Mammary epithelial cell (primary cell): ENCODE data around the gene YWHAQ.

Experiments
- EZH2 ChIP-seq: IDR thresholded peaks from 2 replicates; pipeline ENCODE4 v1.6.1; 2012; ENCODE audit warnings: low read length, inconsistent platforms, borderline replicate concordance
- TF ChIP-seq, protein P1 (sequence below), 2 donors: IDR thresholded peaks in 1 of 2; conservative IDR thresholded peaks in 1 of 2; 2 replicates each; pipeline ENCODE4 v1.5.1; 2011 to 2012; ENCODE audit warnings: inconsistent platforms in 2 of 2, low read length in 2 of 2, mild to moderate bottlenecking in 2 of 2, control low read depth in 1 of 2, low read depth in 1 of 2; ENCODE audit not compliant: insufficient read depth in 1 of 2; ENCODE audit errors: extremely low read depth in 1 of 2

DNA sequence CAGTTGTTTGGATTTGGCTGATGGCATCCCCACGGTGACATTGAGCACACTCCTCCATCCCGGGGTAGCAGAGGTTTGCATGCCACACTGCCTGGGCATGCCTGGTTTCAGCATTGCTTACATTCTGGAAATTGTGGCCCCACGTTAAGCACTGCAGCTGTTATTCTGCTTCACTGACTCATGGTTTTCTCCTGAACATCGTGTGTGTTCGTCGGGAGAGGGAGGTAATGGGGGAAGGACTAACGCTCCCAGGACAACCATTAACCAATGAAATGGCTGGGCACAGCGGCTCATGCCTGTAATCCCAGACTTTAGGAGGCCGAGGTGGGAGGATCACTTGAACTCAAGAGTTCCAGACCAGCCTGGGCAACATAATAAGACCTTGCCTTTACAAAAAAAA lies 28.2 kb upstream of the YWHAQ start:
- TF ChIP-seq, protein P1, sequence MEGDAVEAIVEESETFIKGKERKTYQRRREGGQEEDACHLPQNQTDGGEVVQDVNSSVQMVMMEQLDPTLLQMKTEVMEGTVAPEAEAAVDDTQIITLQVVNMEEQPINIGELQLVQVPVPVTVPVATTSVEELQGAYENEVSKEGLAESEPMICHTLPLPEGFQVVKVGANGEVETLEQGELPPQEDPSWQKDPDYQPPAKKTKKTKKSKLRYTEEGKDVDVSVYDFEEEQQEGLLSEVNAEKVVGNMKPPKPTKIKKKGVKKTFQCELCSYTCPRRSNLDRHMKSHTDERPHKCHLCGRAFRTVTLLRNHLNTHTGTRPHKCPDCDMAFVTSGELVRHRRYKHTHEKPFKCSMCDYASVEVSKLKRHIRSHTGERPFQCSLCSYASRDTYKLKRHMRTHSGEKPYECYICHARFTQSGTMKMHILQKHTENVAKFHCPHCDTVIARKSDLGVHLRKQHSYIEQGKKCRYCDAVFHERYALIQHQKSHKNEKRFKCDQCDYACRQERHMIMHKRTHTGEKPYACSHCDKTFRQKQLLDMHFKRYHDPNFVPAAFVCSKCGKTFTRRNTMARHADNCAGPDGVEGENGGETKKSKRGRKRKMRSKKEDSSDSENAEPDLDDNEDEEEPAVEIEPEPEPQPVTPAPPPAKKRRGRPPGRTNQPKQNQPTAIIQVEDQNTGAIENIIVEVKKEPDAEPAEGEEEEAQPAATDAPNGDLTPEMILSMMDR (conservative IDR thresholded peaks at IDR 0.05 in 1 of 2, IDR thresholded peaks at IDR 0.05 in 1 of 2; ENCODE audit: extremely low read depth in 1 of 2, insufficient read depth in 1 of 2, low read depth in 1 of 2, low read length in 2 of 2), result no peak
- TF ChIP-seq EZH2, result no peak
